Amniotic stem cell (primary cell): ENCODE results near the gene PVR.
"Not testable (repeated sequence)": the region's sequence is repeated elsewhere in the genome, so short reads cannot be mapped to it uniquely, and the experiment has no call there.

ENCODE experiments used
- DNase-seq: peaks from one replicate; lab custom pipeline; 2025; lab: John Stamatoyannopoulos, UW

Gene PVR

GRCh38 chr19:44643605-44644401, at the start of gene PVR:
TSS of gene PVR (plus strand) at chr19:44643910. CDS start at chr19:44644097, 187 bp downstream.
- DNase-seq: peak; percentile 54

- no peak for DNase-seq
Observed at GRCh38 chr19:44596428-44597130, 47.1 kb upstream of the PVR start.

GRCh38 chr19:44597131-44597491, 46.6 kb upstream of the PVR start:
- DNase-seq: no peak

GRCh38 chr19:44598355-44598754, 45.4 kb upstream of the PVR start:
- no peak for DNase-seq

GRCh38 chr19:44598880-44599279, 44.8 kb upstream of the PVR start:
- DNase-seq: no peak

- DNase-seq: no peak
Observed at GRCh38 chr19:44600466-44600865, 43.2 kb upstream of the PVR start.

GRCh38 chr19:44602081-44602480, 41.6 kb upstream of the PVR start:
- DNase-seq: no peak

- DNase-seq: peak; percentile 73
Observed at GRCh38 chr19:44603201-44603945, 40.3 kb upstream of the PVR start.

- no peak for DNase-seq
Observed at GRCh38 chr19:44604241-44604640, 39.5 kb upstream of the PVR start.

GRCh38 chr19:44605547-44605946, 38.2 kb upstream of the PVR start:
- DNase-seq: no peak

GRCh38 chr19:44607049-44607448, 36.7 kb upstream of the PVR start:
- no peak for DNase-seq

- no peak for DNase-seq
Observed at GRCh38 chr19:44607917-44608316, 35.8 kb upstream of the PVR start.

- peak; percentile 14 for DNase-seq
Observed at GRCh38 chr19:44608391-44608821, 35.3 kb upstream of the PVR start.

GRCh38 chr19:44609219-44609618, 34.5 kb upstream of the PVR start:
- no peak for DNase-seq

- not testable (repeated sequence) for DNase-seq
Observed at GRCh38 chr19:44610497-44610896, 33.2 kb upstream of the PVR start.

GRCh38 chr19:44611812-44612295, 31.9 kb upstream of the PVR start:
- no peak for DNase-seq

GRCh38 chr19:44613295-44614178, 30.2 kb upstream of the PVR start, which contains the start of gene IGSF23:
TSS of gene IGSF23 (plus strand) at chr19:44613563. CDS start at chr19:44613646, 83 bp downstream.
- DNase-seq: no peak

- DNase-seq: no peak
Observed at GRCh38 chr19:44614313-44614712, 29.4 kb upstream of the PVR start.

- DNase-seq: no peak
Observed at GRCh38 chr19:44615863-44616247, 27.9 kb upstream of the PVR start.

- no peak for DNase-seq
Observed at GRCh38 chr19:44617110-44617880, 26.4 kb upstream of the PVR start.
